ENCODE measurements around the gene COL4A6. TPM values are rescaled to one million over a fixed set of nuclear protein-coding genes. Genes with fewer than 3 reads are reported as not detected.

The COL4A6 gene
- polyA plus RNA-seq, 3 donors: not detected

GRCh38 chrX:108341947-108342346, 96.3 kb downstream of the COL4A6 start:
- TF ChIP-seq CTCF (IDR thresholded peaks at IDR 0.05): no peak

GRCh38 chrX:108332281-108332680, 105.9 kb downstream of the COL4A6 start:
- no peak for TF ChIP-seq CTCF (IDR thresholded peaks at IDR 0.05)
- WGBS (ENCODE audit: insufficient coverage): no CpG with 5 or more reads among the region's 1 CpG
- no peak overlapping the region for H3K4me2 ChIP-seq (replicated peaks; ENCODE audit: extremely low read depth, low read length, poor library complexity, severe bottlenecking)
- no peaks in the 10 kb centered on the region for H3K4me1 ChIP-seq (ENCODE audit: control insufficient read depth in 1 of 2, insufficient read depth in 2 of 2, low read length in 2 of 2)
- H2AFZ ChIP-seq (ENCODE audit: insufficient read depth, low read depth, low read length, poor library complexity, severe bottlenecking): no peak overlapping the region
- Mint-ChIP-seq H3K4me1 (no peaks in the 10 kb centered on the region), H3K27me3 (ENCODE audit: low read depth in 3 of 3) (peaks cover 1 to 8% (median 2%) of the 10 kb centered on the region in 3 donors), H3K9me3 (peaks cover 0 to 2% (median 0%) of the 10 kb centered on the region in 7 donors), H3K36me3 (no peaks in the 10 kb centered on the region), H3K4me3 (no peak overlapping the region), H3K27ac (no peak overlapping the region)
- H3K27me3 ChIP-seq (ENCODE audit: control insufficient read depth in 2 of 2, insufficient read depth in 2 of 2, low read length in 2 of 2): no peaks in the 10 kb centered on the region
- no peak overlapping the region for H3K4me3 ChIP-seq (replicated peaks in 1 of 3; ENCODE audit: low read depth in 2 of 3, low read length in 3 of 3)
- no peak for DNase-seq
- intact Hi-C loops (cut with micrococcal nuclease): no loop called here
- H3K36me3 ChIP-seq (replicated peaks in 1 of 2; ENCODE audit: control insufficient read depth in 1 of 2, insufficient read depth in 2 of 2, low read length in 2 of 2): no peaks in the 10 kb centered on the region
- H4K20me1 ChIP-seq (ENCODE audit: insufficient read depth, low read length): no peaks in the 10 kb centered on the region
- H3K9me3 ChIP-seq (replicated peaks in 1 of 2; ENCODE audit: control insufficient read depth in 1 of 2, insufficient read depth in 1 of 2, low read length in 2 of 2): no peaks in the 10 kb centered on the region
- H3K27ac ChIP-seq (ENCODE audit: low read depth in 1 of 2, low read length in 2 of 2): no peak overlapping the region
- H3K9ac ChIP-seq (ENCODE audit: insufficient read depth, low read length, poor library complexity, severe bottlenecking): no peak overlapping the region
- no peaks in the 10 kb centered on the region for H3K79me2 ChIP-seq (ENCODE audit: insufficient read depth, low read length)

More at GRCh38 chrX:108341947-108342346, 96.3 kb downstream of the COL4A6 start:
- Histone ChIP-seq H3K27ac (ENCODE audit: low read depth in 1 of 2, low read length in 2 of 2) (no peak overlapping the region), H3K36me3 (replicated peaks in 1 of 2; ENCODE audit: control insufficient read depth in 1 of 2, insufficient read depth in 2 of 2, low read length in 2 of 2) (no peaks in the 10 kb centered on the region), H3K9ac (ENCODE audit: insufficient read depth, low read length, poor library complexity, severe bottlenecking) (no peak overlapping the region), H3K4me1 (ENCODE audit: control insufficient read depth in 1 of 2, insufficient read depth in 2 of 2, low read length in 2 of 2) (no peaks in the 10 kb centered on the region), H3K4me3 (replicated peaks in 1 of 3; ENCODE audit: low read depth in 2 of 3, low read length in 3 of 3) (no peak overlapping the region), H3K27me3 (ENCODE audit: control insufficient read depth in 2 of 2, insufficient read depth in 2 of 2, low read length in 2 of 2) (no peaks in the 10 kb centered on the region), H4K20me1 (ENCODE audit: insufficient read depth, low read length) (no peaks in the 10 kb centered on the region), H3K9me3 (replicated peaks in 1 of 2; ENCODE audit: control insufficient read depth in 1 of 2, insufficient read depth in 1 of 2, low read length in 2 of 2) (no peaks in the 10 kb centered on the region), H2AFZ (ENCODE audit: insufficient read depth, low read depth, low read length, poor library complexity, severe bottlenecking) (no peak overlapping the region), H3K79me2 (ENCODE audit: insufficient read depth, low read length) (no peaks in the 10 kb centered on the region), H3K4me2 (replicated peaks; ENCODE audit: extremely low read depth, low read length, poor library complexity, severe bottlenecking) (no peak overlapping the region)
- H3K4me1 Mint-ChIP-seq: no peaks in the 10 kb centered on the region
- H3K27me3 Mint-ChIP-seq (ENCODE audit: low read depth in 3 of 3): peaks cover 0 to 2% (median 0%) of the 10 kb centered on the region in 3 donors
- WGBS (ENCODE audit: insufficient coverage): 100% methylated on average over 1 of the region's 1 CpG
- no peak for DNase-seq
- intact Hi-C loops (cut with micrococcal nuclease): no loop called here
- H3K4me3 Mint-ChIP-seq: no peak overlapping the region
- H3K27ac Mint-ChIP-seq: no peak overlapping the region
- peaks cover 0 to 2% (median 0%) of the 10 kb centered on the region in 7 donors for H3K9me3 Mint-ChIP-seq
- H3K36me3 Mint-ChIP-seq: no peaks in the 10 kb centered on the region

Data from CD14-positive monocyte (primary cell).